ENCODE measurements around the gene CMTM5.

The CMTM5 gene

DNA sequence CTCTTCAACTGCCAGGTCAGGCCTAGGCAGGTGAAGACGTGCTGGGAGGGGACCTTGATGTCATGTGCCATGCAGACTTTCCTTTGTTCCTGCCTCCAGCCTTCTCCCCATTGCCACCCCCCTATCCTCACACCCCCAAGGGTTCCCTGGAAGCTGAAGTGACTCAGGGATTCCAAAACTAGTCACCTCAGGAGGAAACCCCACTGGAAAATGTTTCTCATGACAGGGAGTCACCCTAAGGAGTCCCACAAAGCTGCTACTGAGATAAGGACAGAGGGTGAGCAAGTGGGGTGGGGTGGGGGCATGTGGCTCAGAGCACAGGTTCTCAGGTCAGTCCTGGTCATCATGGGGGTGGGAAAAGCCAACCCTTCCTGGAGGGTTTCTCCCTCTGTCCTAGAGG, 6.6 kb upstream of the CMTM5 start:
- H3K4me3 ChIP-seq (ENCODE audit: control insufficient read depth in 1 of 7, extremely low read depth in 1 of 7, insufficient read depth in 4 of 7, low read depth in 2 of 7, low read length in 6 of 7): no peak overlapping the region
- H3K27me3 ChIP-seq (replicated peaks in 2 of 5; ENCODE audit: control insufficient read depth in 4 of 5, insufficient read depth in 5 of 5, low read length in 4 of 5): peaks cover 2 to 29% (median 17%) of the 10 kb centered on the region in 5 experiments
- WGBS (ENCODE audit: insufficient coverage): 60% methylated on average over 1 of the region's 1 CpG
- no peaks in the 10 kb centered on the region for H3K9me3 ChIP-seq (ENCODE audit: control extremely low read depth in 1 of 5, control insufficient read depth in 4 of 5, insufficient read depth in 2 of 5, low read depth in 1 of 5, low read length in 4 of 5)
- ChIA-PET POLR2A (no interaction called here), CTCF (interaction anchor here (1.1 to 3.7 kb wide), 9 partner anchors 8 to 43 kb away, joined by 3 to 36 read pairs (median 4); partner anchors contain the start of genes CMTM5 and SLC22A17)
- H3K4me1 ChIP-seq (ENCODE audit: control extremely low read depth in 1 of 4, control insufficient read depth in 4 of 4, insufficient read depth in 4 of 4, low read length in 3 of 4): peaks cover 0 to 9% (median 4%) of the 10 kb centered on the region in 4 experiments
- no peak for DNase-seq
- H3K36me3 ChIP-seq (ENCODE audit: control insufficient read depth in 4 of 4, insufficient read depth in 4 of 4, low read length in 3 of 4): no peaks in the 10 kb centered on the region
- H3K27ac ChIP-seq (ENCODE audit: insufficient read depth in 1 of 2, low read depth in 1 of 2, low read length in 2 of 2, poor library complexity in 1 of 2, severe bottlenecking in 2 of 2): no peak overlapping the region

DNA sequence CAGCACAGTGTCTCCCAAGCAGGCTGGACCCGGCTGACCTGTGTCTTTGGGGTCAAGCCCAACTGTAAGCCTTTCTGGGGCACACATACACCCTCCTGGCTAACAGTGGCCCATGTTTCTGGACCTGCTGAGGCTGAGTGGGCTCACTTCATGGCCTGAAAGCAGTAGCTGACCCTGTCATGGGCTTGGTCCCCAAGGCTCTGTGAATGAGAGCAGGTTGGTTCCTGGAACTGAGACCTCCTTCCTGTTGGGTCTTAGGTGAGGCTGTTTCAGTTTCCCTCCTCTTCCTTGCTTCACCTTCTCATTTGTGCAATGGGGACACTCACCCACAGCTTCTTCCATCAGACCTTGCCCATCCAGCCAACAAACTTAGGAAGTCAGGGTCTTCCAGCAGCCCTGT, 5.0 kb upstream of the CMTM5 start:
- H3K27ac ChIP-seq (ENCODE audit: insufficient read depth in 1 of 2, low read depth in 1 of 2, low read length in 2 of 2, poor library complexity in 1 of 2, severe bottlenecking in 2 of 2): no peak overlapping the region
- no peaks in the 10 kb centered on the region for H3K9me3 ChIP-seq (ENCODE audit: control extremely low read depth in 1 of 5, control insufficient read depth in 4 of 5, insufficient read depth in 2 of 5, low read depth in 1 of 5, low read length in 4 of 5)
- no peak overlapping the region for H3K4me3 ChIP-seq (ENCODE audit: control insufficient read depth in 1 of 7, extremely low read depth in 1 of 7, insufficient read depth in 4 of 7, low read depth in 2 of 7, low read length in 6 of 7)
- CTCF ChIA-PET: interaction anchor here (0.7 to 3.8 kb wide), 4 partner anchors 11 to 108 kb away, joined by 3 to 19 read pairs (median 6); no protein-coding TSS in a partner anchor
- WGBS (ENCODE audit: insufficient coverage): no CpG with 5 or more reads among the region's 1 CpG
- POLR2A ChIA-PET: no interaction called here
- H3K36me3 ChIP-seq (ENCODE audit: control insufficient read depth in 4 of 4, insufficient read depth in 4 of 4, low read length in 3 of 4): no peaks in the 10 kb centered on the region
- H3K27me3 ChIP-seq (replicated peaks in 2 of 5; ENCODE audit: control insufficient read depth in 4 of 5, insufficient read depth in 5 of 5, low read length in 4 of 5): peaks cover 2 to 13% (median 10%) of the 10 kb centered on the region in 5 experiments
- H3K4me1 ChIP-seq (ENCODE audit: control extremely low read depth in 1 of 4, control insufficient read depth in 4 of 4, insufficient read depth in 4 of 4, low read length in 3 of 4): no peaks in the 10 kb centered on the region
- DNase-seq: no peak

DNA sequence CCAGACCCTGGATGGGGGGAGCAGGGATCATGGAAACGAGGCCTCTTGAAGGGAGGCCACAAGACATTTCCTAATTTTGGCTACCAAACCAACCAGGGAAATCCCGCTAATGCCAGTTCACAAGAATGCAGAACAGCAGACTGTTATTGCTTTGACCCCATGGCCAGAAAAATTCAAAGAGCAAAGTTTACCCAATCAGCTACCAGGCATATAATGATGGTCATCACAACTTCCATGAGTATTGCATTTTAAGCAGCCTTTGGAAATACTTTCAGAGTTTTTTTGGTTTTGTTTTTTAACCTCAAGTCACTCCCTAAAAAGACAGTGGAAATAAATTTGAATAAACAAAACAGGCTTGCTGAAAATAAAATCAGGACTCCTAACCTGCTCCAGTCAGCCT, 4.3 kb upstream of the CMTM5 start, which contains the start of gene IL25:
IL25 (plus strand) TSS at position 301 of the 400 bp plus-strand sequence.
- DNase-seq: no peak
- ChIA-PET CTCF (interaction anchor here (0.7 to 3.8 kb wide), 4 partner anchors 10 to 109 kb away, joined by 3 to 19 read pairs (median 6); no protein-coding TSS in a partner anchor), POLR2A (no interaction called here)
- WGBS (ENCODE audit: insufficient coverage): 100% methylated on average over 2 of the region's 2 CpGs
- H3K27ac ChIP-seq (ENCODE audit: insufficient read depth in 1 of 2, low read depth in 1 of 2, low read length in 2 of 2, poor library complexity in 1 of 2, severe bottlenecking in 2 of 2): no peak within 1 kb of the TSS
- H3K36me3 ChIP-seq (ENCODE audit: control insufficient read depth in 4 of 4, insufficient read depth in 4 of 4, low read length in 3 of 4): no peaks in the 10 kb centered on the region
- H3K4me1 ChIP-seq (ENCODE audit: control extremely low read depth in 1 of 4, control insufficient read depth in 4 of 4, insufficient read depth in 4 of 4, low read length in 3 of 4): peaks cover 0 to 4% (median 2%) of the 10 kb centered on the region in 4 experiments
- peaks cover 0 to 9% (median 4%) of the 10 kb centered on the region in 5 experiments for H3K27me3 ChIP-seq (replicated peaks in 2 of 5; ENCODE audit: control insufficient read depth in 4 of 5, insufficient read depth in 5 of 5, low read length in 4 of 5)
- no peaks in the 10 kb centered on the region for H3K9me3 ChIP-seq (ENCODE audit: control extremely low read depth in 1 of 5, control insufficient read depth in 4 of 5, insufficient read depth in 2 of 5, low read depth in 1 of 5, low read length in 4 of 5)
- H3K4me3 ChIP-seq (ENCODE audit: control insufficient read depth in 1 of 7, extremely low read depth in 1 of 7, insufficient read depth in 4 of 7, low read depth in 2 of 7, low read length in 6 of 7): no peak within 1 kb of the TSS

DNA sequence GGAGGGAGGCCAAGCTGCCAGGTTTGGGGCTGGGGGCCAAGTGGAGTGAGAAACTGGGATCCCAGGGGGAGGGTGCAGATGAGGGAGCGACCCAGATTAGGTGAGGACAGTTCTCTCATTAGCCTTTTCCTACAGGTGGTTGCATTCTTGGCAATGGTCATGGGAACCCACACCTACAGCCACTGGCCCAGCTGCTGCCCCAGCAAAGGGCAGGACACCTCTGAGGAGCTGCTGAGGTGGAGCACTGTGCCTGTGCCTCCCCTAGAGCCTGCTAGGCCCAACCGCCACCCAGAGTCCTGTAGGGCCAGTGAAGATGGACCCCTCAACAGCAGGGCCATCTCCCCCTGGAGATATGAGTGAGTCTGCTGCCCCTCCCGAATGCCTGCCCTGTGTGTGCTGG, 3.8 kb upstream of the CMTM5 start:
- CTCF ChIA-PET: interaction anchor here (1.0 to 3.8 kb wide), 3 partner anchors 12 to 84 kb away, joined by 3 to 19 read pairs (median 3); no protein-coding TSS in a partner anchor
- WGBS (ENCODE audit: insufficient coverage): 90% methylated on average over 3 of the region's 3 CpGs
- no peak for DNase-seq

DNA sequence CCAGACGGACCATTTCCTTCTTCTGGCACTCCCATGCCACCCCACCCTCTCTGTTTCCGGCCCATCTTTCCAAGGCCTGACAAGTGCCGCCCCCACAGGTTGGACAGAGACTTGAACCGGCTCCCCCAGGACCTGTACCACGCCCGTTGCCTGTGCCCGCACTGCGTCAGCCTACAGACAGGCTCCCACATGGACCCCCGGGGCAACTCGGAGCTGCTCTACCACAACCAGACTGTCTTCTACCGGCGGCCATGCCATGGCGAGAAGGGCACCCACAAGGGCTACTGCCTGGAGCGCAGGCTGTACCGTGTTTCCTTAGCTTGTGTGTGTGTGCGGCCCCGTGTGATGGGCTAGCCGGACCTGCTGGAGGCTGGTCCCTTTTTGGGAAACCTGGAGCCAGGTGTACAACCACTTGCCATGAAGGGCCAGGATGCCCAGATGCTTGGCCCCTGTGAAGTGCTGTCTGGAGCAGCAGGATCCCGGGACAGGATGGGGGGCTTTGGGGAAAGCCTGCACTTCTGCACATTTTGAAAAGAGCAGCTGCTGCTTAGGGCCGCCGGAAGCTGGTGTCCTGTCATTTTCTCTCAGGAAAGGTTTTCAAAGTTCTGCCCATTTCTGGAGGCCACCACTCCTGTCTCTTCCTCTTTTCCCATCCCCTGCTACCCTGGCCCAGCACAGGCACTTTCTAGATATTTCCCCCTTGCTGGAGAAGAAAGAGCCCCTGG, 1.2 kb upstream of the CMTM5 start:
- no peak overlapping the region for H3K4me3 ChIP-seq (ENCODE audit: control insufficient read depth in 1 of 7, extremely low read depth in 1 of 7, insufficient read depth in 4 of 7, low read depth in 2 of 7, low read length in 6 of 7)
- ChIA-PET POLR2A (no interaction called here), CTCF (interaction anchor here (1.2 to 9.0 kb wide), 5 partner anchors 9 to 75 kb away, joined by 3 to 108 read pairs (median 4); no protein-coding TSS in a partner anchor)
- H3K9me3 ChIP-seq (ENCODE audit: control extremely low read depth in 1 of 5, control insufficient read depth in 4 of 5, insufficient read depth in 2 of 5, low read depth in 1 of 5, low read length in 4 of 5): no peaks in the 10 kb centered on the region
- H3K27me3 ChIP-seq (replicated peaks in 2 of 5; ENCODE audit: control insufficient read depth in 4 of 5, insufficient read depth in 5 of 5, low read length in 4 of 5): peaks cover 0 to 4% (median 0%) of the 10 kb centered on the region in 5 experiments
- WGBS (ENCODE audit: insufficient coverage): 91% methylated on average over 18 of the region's 21 CpGs
- H3K36me3 ChIP-seq (ENCODE audit: control insufficient read depth in 4 of 4, insufficient read depth in 4 of 4, low read length in 3 of 4): no peaks in the 10 kb centered on the region
- no peak overlapping the region for H3K27ac ChIP-seq (ENCODE audit: insufficient read depth in 1 of 2, low read depth in 1 of 2, low read length in 2 of 2, poor library complexity in 1 of 2, severe bottlenecking in 2 of 2)
- peaks cover 0 to 12% (median 4%) of the 10 kb centered on the region in 4 experiments for H3K4me1 ChIP-seq (ENCODE audit: control extremely low read depth in 1 of 4, control insufficient read depth in 4 of 4, insufficient read depth in 4 of 4, low read length in 3 of 4)
- no peak for DNase-seq

More for the DNA sequence above, 3.8 kb upstream of the CMTM5 start:
- H3K27me3 ChIP-seq (replicated peaks in 2 of 5; ENCODE audit: control insufficient read depth in 4 of 5, insufficient read depth in 5 of 5, low read length in 4 of 5): peaks cover 0 to 6% (median 2%) of the 10 kb centered on the region in 5 experiments
- no peaks in the 10 kb centered on the region for H3K36me3 ChIP-seq (ENCODE audit: control insufficient read depth in 4 of 4, insufficient read depth in 4 of 4, low read length in 3 of 4)
- H3K4me1 ChIP-seq (ENCODE audit: control extremely low read depth in 1 of 4, control insufficient read depth in 4 of 4, insufficient read depth in 4 of 4, low read length in 3 of 4): peaks cover 0 to 9% (median 4%) of the 10 kb centered on the region in 4 experiments
- H3K4me3 ChIP-seq (ENCODE audit: control insufficient read depth in 1 of 7, extremely low read depth in 1 of 7, insufficient read depth in 4 of 7, low read depth in 2 of 7, low read length in 6 of 7): no peak overlapping the region
- no peak overlapping the region for H3K27ac ChIP-seq (ENCODE audit: insufficient read depth in 1 of 2, low read depth in 1 of 2, low read length in 2 of 2, poor library complexity in 1 of 2, severe bottlenecking in 2 of 2)
- POLR2A ChIA-PET: no interaction called here
- H3K9me3 ChIP-seq (ENCODE audit: control extremely low read depth in 1 of 5, control insufficient read depth in 4 of 5, insufficient read depth in 2 of 5, low read depth in 1 of 5, low read length in 4 of 5): no peaks in the 10 kb centered on the region

DNA sequence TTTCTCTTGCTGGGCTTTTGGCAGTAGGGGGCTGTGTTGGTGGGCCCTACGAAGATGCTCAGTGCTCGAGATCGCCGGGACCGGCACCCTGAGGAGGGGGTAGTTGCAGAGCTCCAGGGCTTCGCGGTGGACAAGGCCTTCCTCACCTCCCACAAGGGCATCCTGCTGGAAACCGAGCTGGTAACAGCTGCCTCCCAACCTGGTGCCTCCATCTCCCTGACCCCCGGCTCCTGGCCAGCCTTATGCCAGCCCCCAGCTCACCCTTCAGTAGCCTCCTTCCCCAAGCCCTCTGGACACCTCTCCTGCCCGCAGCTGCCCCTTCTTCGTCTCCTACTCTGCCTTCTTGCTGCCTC, 328 bp downstream of the CMTM5 start:
- peaks cover 0 to 3% (median 0%) of the 10 kb centered on the region in 5 experiments for H3K27me3 ChIP-seq (replicated peaks in 2 of 5; ENCODE audit: control insufficient read depth in 4 of 5, insufficient read depth in 5 of 5, low read length in 4 of 5)
- ChIA-PET POLR2A (no interaction called here), CTCF (interaction anchor here (0.6 to 9.0 kb wide), 9 partner anchors 9 to 113 kb away, joined by 3 to 108 read pairs (median 3); partner anchors contain the start of genes PABPN1 and SLC22A17)
- peaks cover 0 to 15% (median 5%) of the 10 kb centered on the region in 4 experiments for H3K4me1 ChIP-seq (ENCODE audit: control extremely low read depth in 1 of 4, control insufficient read depth in 4 of 4, insufficient read depth in 4 of 4, low read length in 3 of 4)
- no peak overlapping the region for H3K27ac ChIP-seq (ENCODE audit: insufficient read depth in 1 of 2, low read depth in 1 of 2, low read length in 2 of 2, poor library complexity in 1 of 2, severe bottlenecking in 2 of 2)
- H3K36me3 ChIP-seq (ENCODE audit: control insufficient read depth in 4 of 4, insufficient read depth in 4 of 4, low read length in 3 of 4): no peaks in the 10 kb centered on the region
- H3K4me3 ChIP-seq (ENCODE audit: control insufficient read depth in 1 of 7, extremely low read depth in 1 of 7, insufficient read depth in 4 of 7, low read depth in 2 of 7, low read length in 6 of 7): no peak overlapping the region
- WGBS (ENCODE audit: insufficient coverage): 92% methylated on average over 9 of the region's 11 CpGs
- no peak for DNase-seq
- H3K9me3 ChIP-seq (ENCODE audit: control extremely low read depth in 1 of 5, control insufficient read depth in 4 of 5, insufficient read depth in 2 of 5, low read depth in 1 of 5, low read length in 4 of 5): no peaks in the 10 kb centered on the region
